Measurements from ENCODE around the gene GNG7. TPM values are rescaled to one million over a fixed set of nuclear protein-coding genes. Genes with fewer than 3 reads are reported as not detected.

The GNG7 gene
- polyA plus RNA-seq, 1 of the 3 experiments (the other 2 are of a cell fraction), result 2.2 TPM

DNA sequence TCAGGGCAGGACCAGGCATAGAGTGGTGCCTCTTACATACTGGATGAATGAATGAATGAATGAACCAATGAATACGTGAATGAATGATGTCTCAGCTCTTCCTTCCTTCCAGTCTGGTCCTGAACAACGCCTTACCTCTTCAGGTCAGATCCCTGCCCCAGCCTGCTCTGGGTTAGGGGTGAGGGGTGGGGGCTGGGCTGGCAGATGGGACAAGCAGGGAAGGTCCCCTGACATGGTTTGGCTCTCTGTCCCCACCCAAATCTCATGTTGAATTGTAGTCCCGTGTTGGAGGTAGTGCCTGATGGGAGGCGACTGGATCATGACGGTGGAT lies 9.3 kb upstream of the GNG7 start:
- Histone ChIP-seq H3F3A (replicated peaks; ENCODE audit: insufficient read depth) (no peaks in the 10 kb centered on the region), H4K20me1 (ENCODE audit: insufficient read depth) (no peaks in the 10 kb centered on the region), H3K9me2 (no peaks in the 10 kb centered on the region), H3K36me3 (replicated peaks in 1 of 2; ENCODE audit: control insufficient read depth in 1 of 2, insufficient read depth in 2 of 2, low read length in 1 of 2) (no peaks in the 10 kb centered on the region), H3K9ac (no peak overlapping the region), H3K79me2 (ENCODE audit: insufficient read depth) (no peaks in the 10 kb centered on the region), H3K9me3 (0 out of 2 replicates have a peak, but pooled peaks cover 3% of the 10 kb centered on the region), H3K27me3 (ENCODE audit: insufficient read depth) (no peaks in the 10 kb centered on the region), H2AFZ (ENCODE audit: low read depth) (no peak overlapping the region), H3K4me2 (no peak overlapping the region), H3K4me1 (ENCODE audit: control insufficient read depth in 1 of 2, insufficient read depth in 2 of 2, low read depth in 1 of 2, low read length in 1 of 2) (no peaks in the 10 kb centered on the region), H3K4me3 (ENCODE audit: low read depth in 2 of 2, low read length in 1 of 2) (no peak overlapping the region), H3K27ac (ENCODE audit: low read depth in 2 of 2, low read length in 1 of 2) (no peak overlapping the region)
- no peak for DNase-seq
- POLR2A ChIA-PET, result no interaction called here
- TF ChIP-seq CTCF (IDR thresholded peaks at IDR 0.05), result no peak
- no peak for TF ChIP-seq ELF1 (IDR thresholded peaks at IDR 0.05)
- no peak for TF ChIP-seq FOSL2 (IDR thresholded peaks at IDR 0.05; ENCODE audit: borderline replicate concordance, low read depth)
- TF ChIP-seq TAF1 (IDR thresholded peaks at IDR 0.05; ENCODE audit: borderline replicate concordance, low read depth, low read length), result no peak
- TF ChIP-seq, protein P1, sequence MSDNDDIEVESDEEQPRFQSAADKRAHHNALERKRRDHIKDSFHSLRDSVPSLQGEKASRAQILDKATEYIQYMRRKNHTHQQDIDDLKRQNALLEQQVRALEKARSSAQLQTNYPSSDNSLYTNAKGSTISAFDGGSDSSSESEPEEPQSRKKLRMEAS (IDR thresholded peaks at IDR 0.05; ENCODE audit: low read depth), result no peak
- no peak for TF ChIP-seq SMC3 (IDR thresholded peaks at IDR 0.05; ENCODE audit: low read depth, low read length)
- TF ChIP-seq USF1 (IDR thresholded peaks at IDR 0.05; ENCODE audit: borderline replicate concordance, low read depth), result no peak
- no peak for TF ChIP-seq TEAD4 (IDR thresholded peaks at IDR 0.05; ENCODE audit: borderline replicate concordance, insufficient read depth)
- no peak for TF ChIP-seq JUND (IDR thresholded peaks at IDR 0.05)
- TF ChIP-seq NRF1 (IDR thresholded peaks at IDR 0.05; ENCODE audit: low read depth, low read length), result no peak
- TF ChIP-seq TCF12 (IDR thresholded peaks at IDR 0.05), result no peak
- CTCF ChIA-PET, result no interaction called here
- WGBS (ENCODE audit: low lambda C conversion rate), result 58% methylated on average over 3 of the region's 5 CpGs

GRCh38 chr19:2711172-2711874 lies 8.8 kb upstream of the GNG7 start:
- H3K9me2 ChIP-seq, result no peaks in the 10 kb centered on the region
- H3F3A ChIP-seq (replicated peaks; ENCODE audit: insufficient read depth), result no peaks in the 10 kb centered on the region
- no peaks in the 10 kb centered on the region; the same call in 1 of the 2 replicates for H3K27me3 ChIP-seq (ENCODE audit: insufficient read depth)
- DNase-seq, result no peak
- H3K27ac ChIP-seq (ENCODE audit: low read depth in 2 of 2, low read length in 1 of 2), result no peak overlapping the region
- ChIA-PET CTCF (no interaction called here), POLR2A (no interaction called here)
- no peaks in the 10 kb centered on the region for H3K79me2 ChIP-seq (ENCODE audit: insufficient read depth)
- H3K4me1 ChIP-seq (ENCODE audit: control insufficient read depth in 1 of 2, insufficient read depth in 2 of 2, low read depth in 1 of 2, low read length in 1 of 2), result no peaks in the 10 kb centered on the region
- H3K4me3 ChIP-seq (ENCODE audit: low read depth in 2 of 2, low read length in 1 of 2), result no peak overlapping the region
- H3K9me3 ChIP-seq, result 0 out of 2 replicates have a peak, but pooled peaks cover 3% of the 10 kb centered on the region
- no peak for TF ChIP-seq PBX3 (IDR thresholded peaks at IDR 0.05)
- no peak for TF ChIP-seq EP300 (IDR thresholded peaks at IDR 0.05; ENCODE audit: borderline replicate concordance in 1 of 2, low read depth in 1 of 2, low read length in 1 of 2)
- no peak for TF ChIP-seq FOSL2 (IDR thresholded peaks at IDR 0.05; ENCODE audit: borderline replicate concordance, low read depth)
- H4K20me1 ChIP-seq (ENCODE audit: insufficient read depth), result no peaks in the 10 kb centered on the region
- WGBS (ENCODE audit: low lambda C conversion rate), result 61% methylated on average over 17 of the region's 17 CpGs
- H2AFZ ChIP-seq (ENCODE audit: low read depth), result no peak overlapping the region
- no peaks in the 10 kb centered on the region for H3K36me3 ChIP-seq (replicated peaks in 1 of 2; ENCODE audit: control insufficient read depth in 1 of 2, insufficient read depth in 2 of 2, low read length in 1 of 2)
- no peak overlapping the region for H3K4me2 ChIP-seq
- H3K9ac ChIP-seq, result no peak overlapping the region
